Measurements from ENCODE around the gene PPP4R3A. TPM values are rescaled to one million over a fixed set of nuclear protein-coding genes. Genes with fewer than 3 reads are reported as not detected.
A peak's percentile ranks its signal among the peaks of the same experiment; 100 is the strongest.

Gene PPP4R3A
- total RNA-seq, 1 experiment from 2014 or later = 101 TPM

GRCh38 chr14:91417120-91417982 lies 92.8 kb downstream of the PPP4R3A start, which contains the start of gene CCDC88C:
CCDC88C (minus strand) TSS chr14:91417820; CDS start chr14:91417690, 130 bp downstream.
- CTCF ChIA-PET = interaction anchor here (0.6 to 2.2 kb wide), 4 partner anchors 55 to 240 kb away, joined by 3 to 19 read pairs (median 4); no protein-coding TSS in a partner anchor
- peak within 1 kb of the TSS; percentile 71 for H3K27ac ChIP-seq (ENCODE audit: low read depth, low read length, poor library complexity, severe bottlenecking)
- H3K27me3 ChIP-seq (replicated peaks; ENCODE audit: insufficient read depth, low read depth, low read length, poor library complexity) = no peaks in the 10 kb centered on the region
- POLR2A ChIA-PET (ENCODE audit: low non-redundant PET) = interaction anchor here (0.6 to 0.7 kb wide), 2 partner anchors 45 to 592 kb away, joined by 3 to 4 read pairs; no protein-coding TSS in a partner anchor
- no peaks in the 10 kb centered on the region for H3K9me3 ChIP-seq (ENCODE audit: low read depth, low read length, poor library complexity, severe bottlenecking)
- TF ChIP-seq EZH2 (IDR thresholded peaks at IDR 0.05; ENCODE audit: borderline replicate concordance, low read depth, low read length, poor library complexity, severe bottlenecking) = no peak
- TF ChIP-seq, protein P1, sequence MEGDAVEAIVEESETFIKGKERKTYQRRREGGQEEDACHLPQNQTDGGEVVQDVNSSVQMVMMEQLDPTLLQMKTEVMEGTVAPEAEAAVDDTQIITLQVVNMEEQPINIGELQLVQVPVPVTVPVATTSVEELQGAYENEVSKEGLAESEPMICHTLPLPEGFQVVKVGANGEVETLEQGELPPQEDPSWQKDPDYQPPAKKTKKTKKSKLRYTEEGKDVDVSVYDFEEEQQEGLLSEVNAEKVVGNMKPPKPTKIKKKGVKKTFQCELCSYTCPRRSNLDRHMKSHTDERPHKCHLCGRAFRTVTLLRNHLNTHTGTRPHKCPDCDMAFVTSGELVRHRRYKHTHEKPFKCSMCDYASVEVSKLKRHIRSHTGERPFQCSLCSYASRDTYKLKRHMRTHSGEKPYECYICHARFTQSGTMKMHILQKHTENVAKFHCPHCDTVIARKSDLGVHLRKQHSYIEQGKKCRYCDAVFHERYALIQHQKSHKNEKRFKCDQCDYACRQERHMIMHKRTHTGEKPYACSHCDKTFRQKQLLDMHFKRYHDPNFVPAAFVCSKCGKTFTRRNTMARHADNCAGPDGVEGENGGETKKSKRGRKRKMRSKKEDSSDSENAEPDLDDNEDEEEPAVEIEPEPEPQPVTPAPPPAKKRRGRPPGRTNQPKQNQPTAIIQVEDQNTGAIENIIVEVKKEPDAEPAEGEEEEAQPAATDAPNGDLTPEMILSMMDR (conservative IDR thresholded peaks at IDR 0.05; ENCODE audit: low read depth, low read length) = peak; percentile 32; the same call in 1 of the 2 replicates
- no TSS peak for BruUV-seq (replicated peaks)
- DNase-seq (ENCODE audit: low spot score) = peak; percentile 85
- peak within 1 kb of the TSS; percentile 89 for H3K4me3 ChIP-seq (ENCODE audit: low read depth, low read length, poor library complexity, severe bottlenecking)
- peaks cover 17% of the 10 kb centered on the region for H3K4me1 ChIP-seq (ENCODE audit: insufficient read depth, low read length, poor library complexity, severe bottlenecking)
- H3K36me3 ChIP-seq (ENCODE audit: insufficient read depth, low read length, poor library complexity, severe bottlenecking) = peaks cover 4% of the 10 kb centered on the region
- intact Hi-C loops (cut with micrococcal nuclease; ENCODE audit: unreplicated experiment) = loop anchor here (5.0 to 10.0 kb wide), 2 partner anchors 60 to 497 kb away; no protein-coding TSS in a partner anchor

GRCh38 chr14:91416744-91417119 lies 93.4 kb downstream of the PPP4R3A start:
- H3K27me3 ChIP-seq (replicated peaks; ENCODE audit: insufficient read depth, low read depth, low read length, poor library complexity) = no peaks in the 10 kb centered on the region
- TF ChIP-seq, protein P1 (conservative IDR thresholded peaks at IDR 0.05; ENCODE audit: low read depth, low read length) = no peak
- ChIA-PET CTCF (interaction anchor here (1.2 to 2.2 kb wide), 3 partner anchors 93 to 240 kb away, joined by 3 to 19 read pairs (median 6); no protein-coding TSS in a partner anchor), POLR2A (ENCODE audit: low non-redundant PET) (no interaction called here)
- DNase-seq (ENCODE audit: low spot score) = peak; percentile 21
- BruUV-seq (replicated peaks) = no TSS peak
- peaks cover 4% of the 10 kb centered on the region for H3K36me3 ChIP-seq (ENCODE audit: insufficient read depth, low read length, poor library complexity, severe bottlenecking)
- H3K9me3 ChIP-seq (ENCODE audit: low read depth, low read length, poor library complexity, severe bottlenecking) = no peaks in the 10 kb centered on the region
- H3K4me1 ChIP-seq (ENCODE audit: insufficient read depth, low read length, poor library complexity, severe bottlenecking) = peaks cover 17% of the 10 kb centered on the region
- intact Hi-C loops (cut with micrococcal nuclease; ENCODE audit: unreplicated experiment) = loop anchor here (5.0 to 10.0 kb wide), 2 partner anchors 59 to 498 kb away; no protein-coding TSS in a partner anchor
- peak overlapping the region; percentile 89 for H3K4me3 ChIP-seq (ENCODE audit: low read depth, low read length, poor library complexity, severe bottlenecking)
- H3K27ac ChIP-seq (ENCODE audit: low read depth, low read length, poor library complexity, severe bottlenecking) = peak overlapping the region; percentile 71

DNA sequence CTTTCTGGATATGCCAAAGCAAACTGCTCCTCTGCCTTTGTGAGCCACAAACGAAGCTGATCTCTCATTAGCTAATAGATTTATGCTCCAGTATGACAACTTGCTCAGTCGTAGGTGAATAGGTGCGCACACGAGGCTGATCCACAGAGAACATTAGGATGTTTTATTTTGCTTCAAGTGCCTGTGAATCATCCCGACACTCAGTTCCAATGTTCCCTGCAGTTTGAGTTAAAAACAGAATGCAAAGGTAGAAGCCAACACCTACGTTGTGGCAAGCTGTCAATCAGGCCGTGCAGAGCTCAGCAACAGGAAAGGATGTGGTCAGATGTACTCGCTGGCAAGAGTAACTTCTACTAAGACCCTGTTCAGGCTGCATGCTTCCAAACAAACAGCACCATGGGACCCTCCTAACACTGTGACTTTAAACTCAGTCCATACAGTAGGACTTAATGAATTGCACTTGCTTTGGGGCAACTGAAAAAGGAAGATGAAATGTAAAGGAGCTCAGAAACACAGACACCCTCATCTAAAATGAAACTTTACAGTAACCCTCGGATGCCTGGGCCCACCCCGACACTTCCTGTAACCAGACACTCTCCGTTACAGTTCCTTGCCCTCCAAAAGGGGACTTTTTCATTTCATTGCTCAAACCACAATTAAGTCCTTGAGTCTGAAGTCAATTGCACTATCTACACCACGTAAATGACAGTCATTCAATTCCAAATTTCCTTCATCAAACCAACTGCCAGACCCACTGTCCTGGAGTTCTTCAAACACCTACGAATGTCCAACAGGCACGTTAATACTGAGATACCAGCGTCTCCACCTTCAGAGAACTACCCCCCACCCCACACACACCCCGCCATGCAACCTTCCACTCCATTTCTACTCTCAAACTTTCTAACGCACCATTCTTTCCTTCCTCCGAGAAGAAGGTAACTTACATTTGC lies 94.0 kb downstream of the PPP4R3A start:
- DNase-seq (ENCODE audit: low spot score) = peak; percentile 79
- H3K36me3 ChIP-seq (ENCODE audit: insufficient read depth, low read length, poor library complexity, severe bottlenecking) = peaks cover 4% of the 10 kb centered on the region
- H3K27me3 ChIP-seq (replicated peaks; ENCODE audit: insufficient read depth, low read depth, low read length, poor library complexity) = no peaks in the 10 kb centered on the region
- TSS peak; percentile 51 for BruUV-seq (replicated peaks)
- H3K4me3 ChIP-seq (ENCODE audit: low read depth, low read length, poor library complexity, severe bottlenecking) = peak overlapping the region; percentile 89
- no peaks in the 10 kb centered on the region for H3K9me3 ChIP-seq (ENCODE audit: low read depth, low read length, poor library complexity, severe bottlenecking)
- H3K27ac ChIP-seq (ENCODE audit: low read depth, low read length, poor library complexity, severe bottlenecking) = peak overlapping the region; percentile 71
- CTCF ChIA-PET = interaction anchor here (1.2 to 1.4 kb wide), 2 partner anchors 93 to 239 kb away, joined by 3 to 6 read pairs; no protein-coding TSS in a partner anchor
- intact Hi-C loops (cut with micrococcal nuclease; ENCODE audit: unreplicated experiment) = loop anchor here (5.0 to 10.0 kb wide), 2 partner anchors 59 to 499 kb away; no protein-coding TSS in a partner anchor
- peaks cover 20% of the 10 kb centered on the region for H3K4me1 ChIP-seq (ENCODE audit: insufficient read depth, low read length, poor library complexity, severe bottlenecking)
- POLR2A ChIA-PET (ENCODE audit: low non-redundant PET) = interaction anchor here (0.6 kb wide), 1 partner anchor 13 kb away, joined by 3 read pairs; no protein-coding TSS in a partner anchor
- TF ChIP-seq, protein P1 (conservative IDR thresholded peaks at IDR 0.05; ENCODE audit: low read depth, low read length) = no peak
- TF ChIP-seq EZH2 (IDR thresholded peaks at IDR 0.05; ENCODE audit: borderline replicate concordance, low read depth, low read length, poor library complexity, severe bottlenecking) = no peak
